AG20443 (cell line): ENCODE measurements around the gene TMCO5A.

Experiments used
- DNase-seq: peaks from one replicate; pipeline ENCODE4 v3.0.0; 2012; ENCODE audit warnings: low spot score, mixed read lengths

Gene TMCO5A

DNA sequence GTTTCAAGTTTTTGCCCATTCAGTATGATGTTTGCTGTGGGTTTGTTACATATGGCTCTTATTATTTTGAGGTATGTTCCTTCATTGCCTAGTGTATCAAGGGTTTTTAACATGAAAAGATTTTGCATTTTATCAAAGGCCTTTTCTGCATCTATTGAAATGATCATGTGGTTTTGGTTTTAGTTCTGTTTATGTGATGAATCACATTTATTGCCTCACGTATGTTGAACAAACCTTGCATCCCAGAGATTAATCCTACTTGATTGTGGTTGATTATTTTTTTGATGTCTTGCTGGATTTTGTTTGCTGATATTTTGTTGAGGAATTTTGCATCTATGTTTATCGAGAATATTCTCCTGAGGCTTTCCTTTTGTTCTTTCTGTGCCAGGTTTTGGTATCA is 39.4 kb downstream of the TMCO5A start:
- no peak for DNase-seq

GRCh38 chr15:37978231-37978630 is 43.8 kb downstream of the TMCO5A start:
- no peak for DNase-seq

DNA sequence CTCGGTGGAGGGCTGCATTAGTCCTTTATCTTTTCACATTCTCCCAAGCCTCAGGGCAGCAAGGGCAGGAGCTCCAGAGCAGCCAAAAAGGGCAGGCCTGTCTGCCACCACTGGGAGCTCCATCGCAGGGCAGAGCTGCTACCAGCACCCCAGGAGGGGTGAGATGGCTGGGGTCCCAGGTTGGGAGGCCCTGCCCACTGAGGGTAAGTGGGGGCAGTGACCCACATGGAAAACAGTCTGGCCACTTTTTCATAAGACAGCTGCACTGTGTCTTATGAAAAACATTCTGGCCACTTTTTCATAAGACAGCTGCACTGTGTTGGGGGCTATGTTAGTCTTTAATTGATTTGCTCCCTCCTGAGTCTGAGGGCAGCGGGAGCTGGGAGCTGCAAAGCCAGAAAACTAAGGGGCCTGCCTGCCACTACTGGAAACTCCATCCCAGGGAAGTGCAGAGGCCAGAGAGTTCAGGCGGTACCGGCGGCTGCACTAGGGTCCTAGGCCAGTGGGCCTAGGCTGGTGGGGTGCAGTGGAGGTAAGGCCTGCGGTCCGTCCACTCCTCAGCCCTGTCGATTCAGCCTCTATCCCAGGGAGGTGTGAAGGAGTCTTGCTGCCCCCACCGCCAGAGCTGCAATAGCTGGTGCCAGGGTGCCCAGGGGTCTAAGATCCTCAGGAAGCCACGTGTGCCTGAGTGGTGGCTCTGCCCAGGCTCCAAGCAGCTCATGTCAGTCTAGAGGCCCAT is 45.4 kb downstream of the TMCO5A start:
- DNase-seq, result no peak

DNA sequence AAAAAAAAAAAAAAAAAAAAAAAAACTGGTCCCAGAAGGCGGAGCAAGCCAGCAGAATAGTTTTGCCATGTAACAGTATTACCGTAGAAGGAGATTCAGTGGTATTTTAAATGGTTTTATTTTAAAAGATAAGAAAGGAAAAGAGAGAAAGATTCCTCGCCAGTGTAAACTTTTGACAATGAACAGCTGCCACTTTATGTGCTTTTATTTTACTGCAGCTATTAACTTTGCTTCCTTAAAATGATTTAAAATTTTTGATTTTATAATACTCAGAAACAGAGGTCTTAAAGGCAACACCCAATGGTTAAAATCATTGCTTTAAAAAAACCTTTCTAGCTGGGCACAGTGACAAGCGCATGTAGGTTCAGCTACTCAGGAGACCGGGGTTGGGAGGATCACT is 46.8 kb downstream of the TMCO5A start:
- DNase-seq, result no peak

DNA sequence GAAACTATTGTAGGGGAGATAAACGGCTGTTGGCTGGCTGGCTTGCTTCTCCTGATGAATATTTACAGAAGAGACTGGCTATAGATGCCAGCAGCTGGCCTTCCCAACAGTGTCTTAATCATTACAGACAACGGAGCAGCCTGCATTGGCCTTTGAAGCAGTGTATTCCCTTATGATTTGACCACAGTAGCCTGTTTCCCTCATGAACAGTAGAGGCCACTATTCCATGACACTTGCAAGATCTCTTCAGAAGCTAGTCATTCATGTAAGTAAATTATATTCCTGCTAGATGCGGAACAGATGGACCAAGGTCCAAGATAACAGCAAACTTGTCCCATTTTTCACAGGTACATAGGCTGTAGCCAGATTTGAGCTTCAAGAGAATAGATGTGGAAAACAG is 47.3 kb downstream of the TMCO5A start:
- DNase-seq, result peak; percentile 31

- DNase-seq, result no peak
These were observed 49.9 kb downstream of the TMCO5A start for GRCh38 chr15:37984368-37984767.

DNA sequence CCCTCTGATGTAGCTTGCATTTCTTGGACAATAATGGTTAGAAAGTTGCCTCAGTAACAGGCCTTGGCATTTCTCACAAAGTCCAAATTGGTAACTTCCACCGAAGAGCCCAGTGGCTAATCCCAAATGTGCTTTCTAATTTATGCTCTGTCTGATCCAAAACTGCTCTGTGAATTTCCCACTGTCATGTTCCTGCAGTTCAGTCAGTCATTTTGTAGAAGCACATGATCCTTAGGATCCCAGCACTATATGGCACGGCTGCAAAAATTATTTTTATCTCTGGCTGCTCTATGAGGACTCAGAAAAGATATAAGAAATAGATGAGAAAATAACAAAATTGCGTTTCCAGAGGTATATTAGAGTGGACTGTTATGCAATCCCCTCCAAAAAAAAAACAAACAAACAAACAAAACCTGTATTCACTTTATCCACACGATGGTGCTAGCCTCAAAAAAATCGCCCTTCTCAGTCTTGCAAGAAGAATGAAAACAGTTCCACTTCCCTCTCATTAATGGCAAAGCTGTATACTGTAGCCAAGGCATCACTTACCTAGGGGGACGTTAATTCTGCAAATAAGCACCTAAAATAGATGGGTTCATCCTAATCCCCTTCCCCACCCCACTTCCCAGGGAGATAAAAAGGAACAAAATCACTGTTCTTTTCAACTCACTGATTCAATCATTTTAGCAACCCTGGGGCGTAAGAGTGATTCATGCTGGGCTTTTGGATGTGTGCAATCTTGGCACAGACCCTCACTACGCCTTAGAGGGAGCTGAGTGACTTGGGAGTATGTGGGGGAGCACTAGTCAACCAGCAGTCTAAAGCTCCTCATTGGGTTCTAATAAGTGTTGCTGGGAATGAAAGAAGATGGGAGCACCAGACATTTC is 61.3 kb downstream of the TMCO5A start:
- DNase-seq, result peak; percentile 64
